ENCODE results near the gene SLC16A6.
"Not testable (repeated sequence)": the region's sequence is repeated elsewhere in the genome, so short reads cannot be mapped to it uniquely, and the experiment has no call there.

SLC16A6 gene

GRCh38 chr17:68290955-68291835, at the start of gene SLC16A6, which contains the start of gene ARSG:
TSS of gene SLC16A6 (minus strand) at chr17:68291127. CDS start at chr17:68278320, 12,807 bp downstream.
TSS of gene ARSG (plus strand) at chr17:68291495. CDS start at chr17:68307494, 15,999 bp downstream.
- DNase-seq (ENCODE audit: low read depth in 2 of 2, low spot score in 1 of 2), result peak; percentile 55 to 59

GRCh38 chr17:68334393-68334792, 43.5 kb upstream of the SLC16A6 start:
- DNase-seq (ENCODE audit: low read depth in 2 of 2, low spot score in 1 of 2), result no peak

GRCh38 chr17:68331932-68332331, 41.0 kb upstream of the SLC16A6 start:
- not testable (repeated sequence) for DNase-seq (ENCODE audit: low read depth in 2 of 2, low spot score in 1 of 2)

GRCh38 chr17:68329331-68329730, 38.4 kb upstream of the SLC16A6 start:
- no peak for DNase-seq (ENCODE audit: low read depth in 2 of 2, low spot score in 1 of 2)

- DNase-seq (ENCODE audit: low read depth in 2 of 2, low spot score in 1 of 2), result no peak
Measured at GRCh38 chr17:68328676-68329075, 37.7 kb upstream of the SLC16A6 start.

- DNase-seq (ENCODE audit: low read depth in 2 of 2, low spot score in 1 of 2), result no peak
Measured at GRCh38 chr17:68327823-68328557, 37.1 kb upstream of the SLC16A6 start.

GRCh38 chr17:68326681-68327080, 35.8 kb upstream of the SLC16A6 start:
- no peak for DNase-seq (ENCODE audit: low read depth in 2 of 2, low spot score in 1 of 2)

GRCh38 chr17:68325961-68326360, 35.0 kb upstream of the SLC16A6 start:
- DNase-seq (ENCODE audit: low read depth in 2 of 2, low spot score in 1 of 2), result no peak

- DNase-seq (ENCODE audit: low read depth in 2 of 2, low spot score in 1 of 2), result no peak
Measured at GRCh38 chr17:68324654-68325336, 33.9 kb upstream of the SLC16A6 start.

- DNase-seq (ENCODE audit: low read depth in 2 of 2, low spot score in 1 of 2), result no peak
Measured at GRCh38 chr17:68324114-68324513, 33.2 kb upstream of the SLC16A6 start.

GRCh38 chr17:68322630-68323029, 31.7 kb upstream of the SLC16A6 start:
- DNase-seq (ENCODE audit: low read depth in 2 of 2, low spot score in 1 of 2), result no peak

GRCh38 chr17:68321556-68321954, 30.6 kb upstream of the SLC16A6 start:
- DNase-seq (ENCODE audit: low read depth in 2 of 2, low spot score in 1 of 2), result no peak

GRCh38 chr17:68320943-68321555, 30.1 kb upstream of the SLC16A6 start:
- DNase-seq (ENCODE audit: low read depth in 2 of 2, low spot score in 1 of 2), result no peak

GRCh38 chr17:68320311-68320865, 29.5 kb upstream of the SLC16A6 start:
- no peak for DNase-seq (ENCODE audit: low read depth in 2 of 2, low spot score in 1 of 2)

GRCh38 chr17:68319410-68320162, 28.7 kb upstream of the SLC16A6 start:
- no peak for DNase-seq (ENCODE audit: low read depth in 2 of 2, low spot score in 1 of 2)

- no peak for DNase-seq (ENCODE audit: low read depth in 2 of 2, low spot score in 1 of 2)
Measured at GRCh38 chr17:68318103-68318991, 27.4 kb upstream of the SLC16A6 start.

- DNase-seq (ENCODE audit: low read depth in 2 of 2, low spot score in 1 of 2), result no peak
Measured at GRCh38 chr17:68317458-68317857, 26.5 kb upstream of the SLC16A6 start.

GRCh38 chr17:68315930-68316329, 25.0 kb upstream of the SLC16A6 start:
- DNase-seq (ENCODE audit: low read depth in 2 of 2, low spot score in 1 of 2), result no peak

GRCh38 chr17:68314916-68315535, 24.1 kb upstream of the SLC16A6 start:
- DNase-seq (ENCODE audit: low read depth in 2 of 2, low spot score in 1 of 2), result no peak

All from stimulated activated CD8-positive, alpha-beta memory T cell treated with anti-CD3 and anti-CD28 coated beads, Interleukin-4, amount 100 ng/mL, for 1 hour (primary cell).